DMS53 (cell line): ENCODE results near the gene GRXCR2.
"Not testable (repeated sequence)": the region's sequence is repeated elsewhere in the genome, so short reads cannot be mapped to it uniquely, and the experiment has no call there.

ENCODE experiments used
- DNase-seq: peaks from one replicate; lab custom pipeline; 2025; lab: John Stamatoyannopoulos, UW

The GRXCR2 gene

GRCh38 chr5:145874765-145875164 is 2.0 kb upstream of the GRXCR2 start:
- DNase-seq, result no peak

GRCh38 chr5:145872486-145872885 is 328 bp downstream of the GRXCR2 start:
- DNase-seq, result peak; percentile 28

DNA sequence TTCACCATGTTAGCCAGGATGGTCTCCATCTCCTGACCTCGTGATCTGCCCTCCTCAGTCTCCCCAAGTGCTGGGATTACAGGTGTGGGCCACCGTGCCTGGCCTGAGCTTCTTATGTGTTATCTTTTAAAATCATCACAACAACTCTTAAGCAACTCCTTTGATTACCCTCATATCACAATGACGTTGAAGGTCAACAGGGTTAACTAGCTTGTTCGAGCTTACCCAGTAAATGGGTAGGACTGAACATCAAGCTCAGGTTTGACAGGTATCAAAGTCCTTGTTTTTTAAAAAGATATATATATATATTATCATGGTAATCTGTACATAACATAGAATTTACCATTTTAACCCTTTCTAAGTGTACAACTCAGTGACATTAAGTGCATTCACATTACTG is 3.1 kb downstream of the GRXCR2 start:
- DNase-seq, result no peak

DNA sequence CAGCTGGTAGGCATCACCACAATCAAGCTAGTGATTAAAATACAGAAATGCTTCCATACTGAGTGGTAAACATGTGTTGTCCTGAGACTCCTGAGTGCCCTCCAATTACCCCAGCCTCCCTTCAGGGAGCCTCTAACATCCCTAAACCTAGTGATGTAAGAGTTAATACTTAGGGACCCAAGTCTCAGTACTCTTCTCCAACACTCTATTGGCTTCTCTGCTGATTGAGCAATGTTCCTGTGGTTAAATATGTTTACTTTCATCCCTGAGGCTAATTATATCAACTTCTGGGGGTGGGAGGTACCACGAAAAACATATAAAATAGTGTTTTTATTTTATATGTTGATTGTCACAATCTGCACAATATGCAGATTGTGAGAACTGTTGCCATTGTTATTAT is 5.0 kb downstream of the GRXCR2 start:
- DNase-seq, result no peak

GRCh38 chr5:145864432-145864831 is 8.4 kb downstream of the GRXCR2 start:
- not testable (repeated sequence) for DNase-seq

- no peak for DNase-seq
These were observed 9.8 kb downstream of the GRXCR2 start for GRCh38 chr5:145863003-145863402.

DNA sequence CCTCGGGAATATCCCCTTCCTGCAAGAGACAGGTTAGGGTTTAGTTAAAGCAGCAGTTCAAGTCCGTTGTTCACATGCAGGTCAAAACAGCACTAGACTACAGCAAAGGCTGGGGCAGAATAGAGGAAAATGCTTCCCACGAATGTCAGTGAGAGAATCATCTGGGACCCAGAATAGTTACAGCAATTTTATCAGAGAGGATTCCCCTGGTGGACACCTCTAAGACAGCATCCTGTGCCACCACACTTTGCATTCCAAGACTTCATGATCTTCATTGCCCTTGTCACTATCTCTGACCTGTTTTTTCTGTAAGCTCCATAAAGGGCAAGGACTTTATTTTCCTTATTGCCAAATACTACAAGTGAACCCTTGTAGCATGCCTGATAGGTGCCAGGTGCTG is 12.9 kb downstream of the GRXCR2 start:
- DNase-seq, result peak; percentile 24

GRCh38 chr5:145859453-145859852 is 13.4 kb downstream of the GRXCR2 start:
- no peak for DNase-seq

DNA sequence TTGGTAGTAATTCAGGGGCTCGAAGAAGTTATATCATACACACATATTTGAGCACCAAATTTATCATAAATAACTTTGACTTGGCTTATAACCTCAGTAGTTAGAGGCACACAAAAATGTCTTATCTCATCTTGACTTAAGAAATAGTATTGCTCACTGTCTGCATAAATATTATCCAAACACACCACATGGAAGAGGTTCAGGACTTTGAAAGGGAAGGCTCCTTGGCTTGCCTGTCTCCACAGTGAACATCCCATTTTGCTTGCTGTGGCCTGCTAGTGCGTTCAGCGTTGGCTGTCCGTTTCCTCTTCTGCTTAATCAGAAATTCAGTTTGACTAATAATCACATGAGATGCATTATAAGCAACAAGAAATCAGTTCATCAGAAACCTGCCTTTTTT is 13.9 kb downstream of the GRXCR2 start:
- no peak for DNase-seq

- peak; percentile 84 for DNase-seq
These were observed 16.5 kb downstream of the GRXCR2 start for GRCh38 chr5:145856285-145856818.

DNA sequence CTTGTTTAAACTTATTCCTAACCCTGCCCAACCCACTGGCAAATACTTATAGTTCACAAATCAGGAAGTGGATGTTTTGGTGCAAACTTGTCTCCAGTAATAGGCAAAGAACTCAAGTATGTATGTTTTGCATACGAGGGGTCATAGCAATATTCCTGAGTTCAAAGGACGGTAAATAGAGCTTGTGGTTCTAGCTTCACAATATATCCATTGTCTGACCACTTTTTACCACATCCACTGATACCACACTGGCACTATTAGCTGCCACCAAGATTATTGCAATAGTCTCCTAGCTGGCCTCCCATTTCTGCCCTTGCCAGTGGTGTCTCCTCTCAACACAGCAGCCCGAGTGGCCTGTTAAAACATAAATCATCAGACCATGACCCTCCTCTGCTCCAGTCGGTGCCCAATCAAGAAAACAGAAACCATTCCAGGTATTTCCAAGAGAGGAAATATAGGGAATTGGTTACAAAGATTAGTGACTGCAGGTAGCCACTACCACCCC is 17.0 kb downstream of the GRXCR2 start:
- DNase-seq, result peak; percentile 79

DNA sequence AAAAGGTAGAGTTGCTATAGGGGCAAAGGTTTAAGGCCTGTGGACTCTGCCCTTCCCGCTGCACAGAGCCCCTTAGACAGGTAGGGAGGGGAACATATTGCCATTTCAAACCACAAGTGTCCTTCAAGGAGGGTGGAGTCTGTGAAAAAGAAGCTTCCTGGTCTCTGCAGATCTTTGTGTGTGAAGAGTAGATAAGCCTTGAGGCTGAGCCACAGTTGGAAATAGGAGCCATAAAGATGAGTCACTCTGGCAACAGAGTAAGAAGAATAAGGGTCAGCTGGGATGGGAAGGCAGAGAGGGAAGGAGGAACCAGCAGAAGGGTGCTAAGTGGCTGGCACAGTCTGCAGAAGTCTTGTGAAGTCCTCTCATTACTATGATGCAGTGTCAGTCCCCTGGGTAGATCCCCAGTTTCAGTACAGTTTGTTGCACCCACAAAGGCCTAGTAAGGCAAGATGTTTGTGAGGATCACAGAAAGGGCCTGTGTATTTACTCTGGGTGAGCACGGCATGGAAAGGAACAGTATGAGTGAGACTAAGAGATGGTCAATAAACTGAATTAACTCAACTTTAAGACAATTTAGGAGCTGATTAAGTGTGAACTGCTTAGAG is 18.1 kb downstream of the GRXCR2 start:
- peak; percentile 90 for DNase-seq

- DNase-seq, result no peak
These were observed 18.9 kb downstream of the GRXCR2 start for GRCh38 chr5:145853781-145854376.

GRCh38 chr5:145852990-145853389 is 19.8 kb downstream of the GRXCR2 start:
- no peak for DNase-seq

DNA sequence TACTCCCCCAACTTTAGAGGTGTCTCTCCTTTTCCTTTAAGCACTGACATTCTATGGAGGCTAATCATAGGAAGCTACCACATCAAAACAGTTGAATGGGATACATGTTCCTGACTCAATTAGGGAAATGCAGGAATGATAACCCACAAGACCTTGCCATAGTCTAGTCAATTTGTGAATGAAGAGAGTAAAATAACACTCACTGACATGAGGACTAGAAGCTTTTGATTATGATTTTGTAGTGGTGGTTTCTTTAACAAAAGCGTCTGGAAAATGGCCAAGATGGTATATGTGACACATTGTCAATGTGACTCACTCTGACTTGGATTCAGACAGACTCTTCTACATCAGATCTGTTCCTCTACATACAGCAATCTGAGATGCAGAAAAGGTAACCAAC is 24.0 kb downstream of the GRXCR2 start:
- no peak for DNase-seq

DNA sequence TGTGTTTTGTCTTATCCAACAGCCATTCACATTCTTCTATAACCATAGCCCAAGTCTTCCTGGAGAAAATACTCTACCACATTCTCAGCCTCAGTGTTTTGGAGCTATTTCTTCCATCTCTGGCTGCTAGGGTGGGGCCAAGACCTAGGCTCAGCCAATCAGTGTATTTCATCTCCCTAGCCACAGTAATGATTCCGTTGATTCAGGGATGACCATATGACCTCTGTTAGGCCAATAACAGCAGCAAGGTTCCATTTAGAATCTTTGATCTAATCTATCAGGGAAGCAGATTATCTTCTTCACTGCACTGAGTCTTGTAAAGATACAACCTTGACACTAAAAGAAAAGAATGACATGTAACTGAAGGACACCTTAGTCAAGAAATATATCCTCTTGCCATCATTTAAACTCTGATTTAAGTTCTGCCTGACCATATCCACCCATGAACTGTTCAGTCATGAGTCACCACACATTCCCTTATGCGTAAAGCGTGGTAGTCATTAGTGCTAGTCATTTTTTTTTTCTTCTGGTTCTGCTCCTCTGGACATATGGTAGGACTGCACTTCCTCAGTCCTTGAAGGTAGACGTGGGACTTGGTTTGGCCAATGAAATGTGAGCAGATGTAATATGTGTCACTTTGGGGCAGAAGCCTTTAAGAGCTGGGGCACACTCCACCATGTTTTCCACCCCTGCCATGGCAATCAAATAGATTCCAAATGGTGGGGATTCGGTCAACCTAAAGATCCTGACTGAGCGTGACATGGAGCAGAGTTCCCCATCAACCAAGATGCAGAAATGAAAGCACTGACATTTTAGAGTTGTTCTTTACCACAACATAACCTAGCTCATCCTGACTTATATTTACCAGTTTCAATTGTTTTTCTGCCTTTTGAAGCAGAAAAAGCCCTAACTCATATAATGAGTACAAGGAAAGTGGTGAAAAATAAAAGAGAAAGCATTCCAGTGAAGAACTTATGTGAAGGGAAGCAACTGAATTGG is 25.0 kb downstream of the GRXCR2 start:
- DNase-seq, result no peak

GRCh38 chr5:145846081-145846480 is 26.7 kb downstream of the GRXCR2 start:
- DNase-seq, result no peak

DNA sequence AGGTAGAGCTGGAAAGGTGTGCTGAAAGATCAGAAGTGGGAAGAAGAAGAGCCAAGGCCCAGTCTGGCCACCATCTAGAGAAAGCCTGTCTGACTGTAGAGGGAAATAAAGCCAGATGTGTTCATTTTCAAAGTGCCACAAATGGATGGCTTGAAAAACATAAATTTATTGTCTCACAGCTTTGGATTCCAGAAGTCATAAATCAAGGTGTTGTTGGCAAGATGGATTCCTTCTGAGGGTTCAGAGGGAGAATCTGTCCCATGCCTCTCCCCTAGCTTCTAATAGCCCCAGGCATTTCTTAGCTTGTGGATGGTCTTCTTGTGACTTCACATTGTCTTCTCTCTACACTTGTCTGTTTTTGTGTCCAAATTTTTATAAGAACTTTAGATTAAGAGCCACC is 31.5 kb downstream of the GRXCR2 start:
- DNase-seq, result no peak

GRCh38 chr5:145840458-145841132 is 32.2 kb downstream of the GRXCR2 start:
- no peak for DNase-seq

GRCh38 chr5:145838276-145838675 is 34.5 kb downstream of the GRXCR2 start:
- no peak for DNase-seq

- DNase-seq, result peak; percentile 47
These were observed 36.6 kb downstream of the GRXCR2 start for GRCh38 chr5:145836241-145836640.

- DNase-seq, result peak; percentile 79
These were observed 37.0 kb downstream of the GRXCR2 start for GRCh38 chr5:145835848-145836239.
